Measurements from ENCODE around the gene ADGRV1. TPM values are rescaled to one million over a fixed set of nuclear protein-coding genes. Genes with fewer than 3 reads are reported as not detected.

The ADGRV1 gene
- total RNA-seq, 1 donor from 2014 or later, result 10.0 TPM

GRCh38 chr5:90868799-90869198 is 310.2 kb downstream of the ADGRV1 start:
- Histone ChIP-seq H3K4me2 (ENCODE audit: low read length) (no peak overlapping the region), H3K79me2 (ENCODE audit: insufficient read depth, low read length) (no peaks in the 10 kb centered on the region), H2AFZ (ENCODE audit: low read depth, low read length) (no peak overlapping the region), H3K36me3 (ENCODE audit: insufficient read depth, low read length) (no peaks in the 10 kb centered on the region), H3K4me1 (ENCODE audit: insufficient read depth, low read length) (no peaks in the 10 kb centered on the region), H3K9me3 (ENCODE audit: insufficient read depth, low read depth, low read length) (no peaks in the 10 kb centered on the region), H3K9ac (ENCODE audit: low read length) (no peak overlapping the region), H3K4me3 (ENCODE audit: insufficient read depth, low read depth, low read length) (no peak overlapping the region), H3K27ac (ENCODE audit: low read depth, low read length) (no peak overlapping the region), H4K20me1 (ENCODE audit: insufficient read depth, low read length) (no peaks in the 10 kb centered on the region), H3K27me3 (ENCODE audit: insufficient read depth, low read length) (no peaks in the 10 kb centered on the region)
- H3K4me3 Mint-ChIP-seq (ENCODE audit: unreplicated experiment), result no peak overlapping the region
- peak overlapping the region; percentile 11 for H3K27ac Mint-ChIP-seq (ENCODE audit: unreplicated experiment)
- no peak for DNase-seq (ENCODE audit: low read depth)
- TF ChIP-seq, protein P1, sequence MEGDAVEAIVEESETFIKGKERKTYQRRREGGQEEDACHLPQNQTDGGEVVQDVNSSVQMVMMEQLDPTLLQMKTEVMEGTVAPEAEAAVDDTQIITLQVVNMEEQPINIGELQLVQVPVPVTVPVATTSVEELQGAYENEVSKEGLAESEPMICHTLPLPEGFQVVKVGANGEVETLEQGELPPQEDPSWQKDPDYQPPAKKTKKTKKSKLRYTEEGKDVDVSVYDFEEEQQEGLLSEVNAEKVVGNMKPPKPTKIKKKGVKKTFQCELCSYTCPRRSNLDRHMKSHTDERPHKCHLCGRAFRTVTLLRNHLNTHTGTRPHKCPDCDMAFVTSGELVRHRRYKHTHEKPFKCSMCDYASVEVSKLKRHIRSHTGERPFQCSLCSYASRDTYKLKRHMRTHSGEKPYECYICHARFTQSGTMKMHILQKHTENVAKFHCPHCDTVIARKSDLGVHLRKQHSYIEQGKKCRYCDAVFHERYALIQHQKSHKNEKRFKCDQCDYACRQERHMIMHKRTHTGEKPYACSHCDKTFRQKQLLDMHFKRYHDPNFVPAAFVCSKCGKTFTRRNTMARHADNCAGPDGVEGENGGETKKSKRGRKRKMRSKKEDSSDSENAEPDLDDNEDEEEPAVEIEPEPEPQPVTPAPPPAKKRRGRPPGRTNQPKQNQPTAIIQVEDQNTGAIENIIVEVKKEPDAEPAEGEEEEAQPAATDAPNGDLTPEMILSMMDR (IDR thresholded peaks at IDR 0.05; ENCODE audit: insufficient read depth, low read depth, low read length), result no peak
- TF ChIP-seq EZH2 (IDR thresholded peaks at IDR 0.05; ENCODE audit: insufficient read depth, low read length), result no peak
- no peaks in the 10 kb centered on the region for H3K9me3 Mint-ChIP-seq (ENCODE audit: unreplicated experiment)
- no peak for FAIRE-seq
- H3K27me3 Mint-ChIP-seq (ENCODE audit: low read depth, unreplicated experiment), result no peaks in the 10 kb centered on the region
- no peaks in the 10 kb centered on the region for H3K36me3 Mint-ChIP-seq (ENCODE audit: low read depth, unreplicated experiment)
- H3K4me1 Mint-ChIP-seq (ENCODE audit: low read depth, unreplicated experiment), result peaks cover 33% of the 10 kb centered on the region

DNA sequence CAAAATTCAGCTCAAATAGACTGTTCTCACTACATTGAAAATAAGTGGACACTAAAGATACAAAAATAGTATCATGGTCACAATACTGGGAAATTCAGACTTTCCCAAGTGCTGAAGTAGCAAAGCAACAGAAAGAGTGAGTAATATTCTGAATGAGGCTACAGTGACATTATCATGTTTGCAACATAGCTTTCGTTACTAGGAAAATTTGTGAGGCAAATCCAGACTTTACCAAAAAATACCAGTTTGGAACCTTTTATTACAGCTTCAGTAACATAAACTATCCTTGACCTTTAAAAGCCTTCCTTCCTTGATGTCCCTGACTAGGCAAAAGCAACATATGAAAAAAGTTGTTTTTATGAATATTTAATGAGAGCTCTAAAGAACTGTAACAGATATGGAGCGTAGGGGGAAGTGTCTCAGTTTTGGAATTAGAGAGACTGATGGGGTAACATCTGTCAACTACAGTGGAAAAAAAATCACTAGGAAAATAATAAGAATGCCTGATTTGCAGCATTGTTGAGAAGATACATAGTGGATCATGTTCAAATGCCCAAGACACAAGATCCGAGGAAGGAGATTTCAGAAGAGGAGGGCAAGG is 312.9 kb downstream of the ADGRV1 start:
- Histone ChIP-seq H2AFZ (ENCODE audit: low read depth, low read length) (no peak overlapping the region), H3K4me3 (ENCODE audit: insufficient read depth, low read depth, low read length) (no peak overlapping the region), H3K9ac (ENCODE audit: low read length) (no peak overlapping the region), H3K4me1 (ENCODE audit: insufficient read depth, low read length) (no peaks in the 10 kb centered on the region), H4K20me1 (ENCODE audit: insufficient read depth, low read length) (no peaks in the 10 kb centered on the region), H3K27me3 (ENCODE audit: insufficient read depth, low read length) (no peaks in the 10 kb centered on the region), H3K4me2 (ENCODE audit: low read length) (no peak overlapping the region), H3K27ac (ENCODE audit: low read depth, low read length) (no peak overlapping the region), H3K36me3 (ENCODE audit: insufficient read depth, low read length) (no peaks in the 10 kb centered on the region), H3K79me2 (ENCODE audit: insufficient read depth, low read length) (no peaks in the 10 kb centered on the region), H3K9me3 (ENCODE audit: insufficient read depth, low read depth, low read length) (no peaks in the 10 kb centered on the region)
- no peaks in the 10 kb centered on the region for H3K36me3 Mint-ChIP-seq (ENCODE audit: low read depth, unreplicated experiment)
- no peaks in the 10 kb centered on the region for H3K27me3 Mint-ChIP-seq (ENCODE audit: low read depth, unreplicated experiment)
- no peak for TF ChIP-seq EZH2 (IDR thresholded peaks at IDR 0.05; ENCODE audit: insufficient read depth, low read length)
- TF ChIP-seq, protein P1 (IDR thresholded peaks at IDR 0.05; ENCODE audit: insufficient read depth, low read depth, low read length), result no peak
- H3K4me3 Mint-ChIP-seq (ENCODE audit: unreplicated experiment), result peak overlapping the region; percentile 4
- no peak for FAIRE-seq
- DNase-seq (ENCODE audit: low read depth), result no peak
- H3K27ac Mint-ChIP-seq (ENCODE audit: unreplicated experiment), result peak overlapping the region; percentile 20
- peaks cover 31% of the 10 kb centered on the region for H3K4me1 Mint-ChIP-seq (ENCODE audit: low read depth, unreplicated experiment)
- no peaks in the 10 kb centered on the region for H3K9me3 Mint-ChIP-seq (ENCODE audit: unreplicated experiment)

DNA sequence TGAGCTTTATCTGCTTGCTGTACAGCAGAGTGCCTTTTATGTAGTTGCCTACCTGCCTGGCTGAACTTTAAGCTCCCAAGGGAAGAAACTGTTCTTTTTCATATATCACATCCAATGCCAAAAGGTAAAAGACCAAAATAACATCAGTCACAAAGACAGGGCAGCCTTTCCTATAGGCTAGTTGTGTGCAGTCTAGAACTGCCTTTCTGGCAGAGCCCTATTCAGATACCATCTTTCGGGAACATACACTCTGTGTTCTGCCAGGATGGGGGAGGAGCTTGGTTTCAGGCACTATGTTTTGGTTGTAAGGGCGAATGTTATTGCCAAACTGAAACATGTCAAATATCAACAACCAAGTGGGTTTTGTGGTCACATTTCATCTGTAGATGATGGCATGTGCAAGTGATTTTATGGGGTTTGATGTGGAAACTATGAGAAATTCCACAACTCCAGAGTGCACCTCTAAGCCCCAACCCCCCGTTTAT is 314.5 kb downstream of the ADGRV1 start:
- Histone ChIP-seq H4K20me1 (ENCODE audit: insufficient read depth, low read length) (no peaks in the 10 kb centered on the region), H3K4me3 (ENCODE audit: insufficient read depth, low read depth, low read length) (no peak overlapping the region), H3K9me3 (ENCODE audit: insufficient read depth, low read depth, low read length) (no peaks in the 10 kb centered on the region), H3K79me2 (ENCODE audit: insufficient read depth, low read length) (no peaks in the 10 kb centered on the region), H3K27me3 (ENCODE audit: insufficient read depth, low read length) (no peaks in the 10 kb centered on the region), H3K36me3 (ENCODE audit: insufficient read depth, low read length) (no peaks in the 10 kb centered on the region), H3K4me2 (ENCODE audit: low read length) (no peak overlapping the region), H2AFZ (ENCODE audit: low read depth, low read length) (no peak overlapping the region), H3K4me1 (ENCODE audit: insufficient read depth, low read length) (no peaks in the 10 kb centered on the region), H3K27ac (ENCODE audit: low read depth, low read length) (no peak overlapping the region), H3K9ac (ENCODE audit: low read length) (no peak overlapping the region)
- no peak overlapping the region for H3K27ac Mint-ChIP-seq (ENCODE audit: unreplicated experiment)
- no peaks in the 10 kb centered on the region for H3K27me3 Mint-ChIP-seq (ENCODE audit: low read depth, unreplicated experiment)
- H3K4me3 Mint-ChIP-seq (ENCODE audit: unreplicated experiment), result no peak overlapping the region
- no peaks in the 10 kb centered on the region for H3K9me3 Mint-ChIP-seq (ENCODE audit: unreplicated experiment)
- TF ChIP-seq, protein P1 (IDR thresholded peaks at IDR 0.05; ENCODE audit: insufficient read depth, low read depth, low read length), result no peak
- no peak for TF ChIP-seq EZH2 (IDR thresholded peaks at IDR 0.05; ENCODE audit: insufficient read depth, low read length)
- DNase-seq (ENCODE audit: low read depth), result no peak
- H3K4me1 Mint-ChIP-seq (ENCODE audit: low read depth, unreplicated experiment), result peaks cover 19% of the 10 kb centered on the region
- no peak for FAIRE-seq
- no peaks in the 10 kb centered on the region for H3K36me3 Mint-ChIP-seq (ENCODE audit: low read depth, unreplicated experiment)
